Astrocyte (in vitro differentiated cells and primary cell): ENCODE data around the gene SLC6A1. TPM values are rescaled to one million over a fixed set of nuclear protein-coding genes. Genes with fewer than 3 reads are reported as not detected.

Experiments used
- DNase-seq: peaks from one replicate; pipeline ENCODE4 v3.0.0-alpha.2; 2010; ENCODE audit warnings: low read depth
- FAIRE-seq: peaks from 2 replicates; lab custom pipeline; 2011; peaks lifted over from hg19 to GRCh38; lab: Jason Lieb, UNC
- H2AFZ ChIP-seq: 2 replicates; pipeline ENCODE4 v1.6.0; 2012; ENCODE audit warnings: low read depth, low read length, inconsistent platforms
- H3K27ac ChIP-seq: 2 replicates; pipeline ENCODE4 v1.5.1; 2011; ENCODE audit warnings: low read depth, low read length, inconsistent platforms
- H3K27me3 ChIP-seq: 2 replicates; pipeline ENCODE4 v1.6.0; 2011; ENCODE audit warnings: low read length, inconsistent platforms; ENCODE audit not compliant: insufficient read depth
- H3K36me3 ChIP-seq: 2 replicates; pipeline ENCODE4 v1.5.1; 2011; ENCODE audit warnings: low read length, inconsistent platforms; ENCODE audit not compliant: insufficient read depth
- H3K4me1 ChIP-seq: 2 replicates; pipeline ENCODE4 v1.5.1; 2011; ENCODE audit warnings: low read length, inconsistent platforms; ENCODE audit not compliant: insufficient read depth
- H3K4me2 ChIP-seq: 2 replicates; pipeline ENCODE4 v1.6.0; 2012; ENCODE audit warnings: low read length, inconsistent platforms
- H3K4me3 ChIP-seq: 2 replicates; pipeline ENCODE4 v1.5.1; 2011; ENCODE audit warnings: low read depth, mild to moderate bottlenecking, low read length, inconsistent platforms; ENCODE audit not compliant: insufficient read depth
- H3K79me2 ChIP-seq: 2 replicates; pipeline ENCODE4 v1.6.0; 2012; ENCODE audit warnings: mild to moderate bottlenecking, low read length, inconsistent platforms; ENCODE audit not compliant: insufficient read depth
- H3K9ac ChIP-seq: 2 replicates; pipeline ENCODE4 v1.6.0; 2012; ENCODE audit warnings: mild to moderate bottlenecking, low read length, inconsistent platforms
- H3K9me3 ChIP-seq: 2 replicates; pipeline ENCODE4 v1.5.1; 2012; ENCODE audit warnings: low read depth, mild to moderate bottlenecking, low read length, inconsistent platforms; ENCODE audit not compliant: insufficient read depth
- H4K20me1 ChIP-seq: 2 replicates; pipeline ENCODE4 v1.6.0; 2012; ENCODE audit warnings: low read length, inconsistent platforms; ENCODE audit not compliant: insufficient read depth
- H3K27ac Mint-ChIP-seq: one replicate; pipeline ENCODE4 v1.8.0; 2021; ENCODE audit warnings: mild to moderate bottlenecking, mixed read lengths; ENCODE audit not compliant: unreplicated experiment
- H3K27me3 Mint-ChIP-seq: one replicate; pipeline ENCODE4 v1.8.0; 2021; ENCODE audit warnings: low read depth, mixed read lengths; ENCODE audit not compliant: unreplicated experiment
- H3K36me3 Mint-ChIP-seq: one replicate; pipeline ENCODE4 v1.8.0; 2021; ENCODE audit warnings: low read depth, mixed read lengths; ENCODE audit not compliant: unreplicated experiment
- H3K4me1 Mint-ChIP-seq: one replicate; pipeline ENCODE4 v1.8.0; 2021; ENCODE audit warnings: low read depth, mixed read lengths; ENCODE audit not compliant: unreplicated experiment
- H3K4me3 Mint-ChIP-seq: one replicate; pipeline ENCODE4 v1.8.0; 2021; ENCODE audit warnings: mild to moderate bottlenecking, moderate library complexity, mixed read lengths; ENCODE audit not compliant: unreplicated experiment
- H3K9me3 Mint-ChIP-seq: one replicate; pipeline ENCODE4 v1.8.0; 2021; ENCODE audit warnings: mild to moderate bottlenecking, mixed read lengths; ENCODE audit not compliant: unreplicated experiment
- CTCF ChIP-seq: IDR thresholded peaks from 2 replicates; pipeline ENCODE4 v1.5.1; 2011; ENCODE audit warnings: low read depth, mild to moderate bottlenecking, inconsistent platforms, low read length, moderate library complexity; ENCODE audit not compliant: insufficient read depth
- EZH2 ChIP-seq: IDR thresholded peaks from 2 replicates; pipeline ENCODE4 v1.6.1; 2012; ENCODE audit warnings: mild to moderate bottlenecking, low read length, inconsistent platforms; ENCODE audit not compliant: insufficient read depth
- total RNA-seq: library from RNA; stranded (reverse); gene quantifications from 2 replicates; pipeline ENCODE4 v1.2.1, GENCODE V29; 2021

SLC6A1 gene
- total RNA-seq, 1 donor from 2014 or later, result 0.30 TPM

- TF ChIP-seq CTCF (no peak), EZH2 (no peak)
- DNase-seq (no peak), FAIRE-seq (no peak)
- Mint-ChIP-seq H3K27ac (no peak overlapping the region), H3K36me3 (no peaks in the 10 kb centered on the region), H3K27me3 (peaks cover 39% of the 10 kb centered on the region), H3K4me1 (no peaks in the 10 kb centered on the region), H3K4me3 (no peak overlapping the region), H3K9me3 (peaks cover 2% of the 10 kb centered on the region)
- Histone ChIP-seq H3K79me2 (no peaks in the 10 kb centered on the region), H3K9me3 (no peaks in the 10 kb centered on the region), H3K4me3 (no peak overlapping the region), H3K9ac (no peak overlapping the region), H3K36me3 (no peaks in the 10 kb centered on the region), H3K27me3 (peaks cover 18% of the 10 kb centered on the region), H2AFZ (no peak overlapping the region), H3K27ac (no peak overlapping the region), H4K20me1 (no peaks in the 10 kb centered on the region), H3K4me1 (no peaks in the 10 kb centered on the region), H3K4me2 (no peak overlapping the region)
These were observed 53.0 kb downstream of the SLC6A1 start for GRCh38 chr3:11045536-11045935.

- Histone ChIP-seq H3K4me1 (no peaks in the 10 kb centered on the region), H4K20me1 (no peaks in the 10 kb centered on the region), H3K36me3 (no peaks in the 10 kb centered on the region), H3K27ac (no peak overlapping the region), H3K4me2 (no peak overlapping the region), H3K9ac (no peak overlapping the region), H3K9me3 (no peaks in the 10 kb centered on the region), H3K27me3 (peaks cover 23% of the 10 kb centered on the region), H2AFZ (no peak overlapping the region), H3K79me2 (no peaks in the 10 kb centered on the region), H3K4me3 (no peak overlapping the region)
- Mint-ChIP-seq H3K4me1 (no peaks in the 10 kb centered on the region), H3K27ac (no peak overlapping the region), H3K9me3 (peaks cover 2% of the 10 kb centered on the region), H3K4me3 (no peak overlapping the region), H3K27me3 (peaks cover 55% of the 10 kb centered on the region), H3K36me3 (no peaks in the 10 kb centered on the region)
- TF ChIP-seq EZH2, result no peak
- no peak for TF ChIP-seq CTCF
- DNase-seq, result no peak
- no peak for FAIRE-seq
These were observed 55.0 kb downstream of the SLC6A1 start for GRCh38 chr3:11047500-11047899.

- TF ChIP-seq EZH2 (no peak), CTCF (no peak)
- H3K4me3 ChIP-seq, result no peak overlapping the region
- H3K4me3 Mint-ChIP-seq, result no peak overlapping the region
- no peaks in the 10 kb centered on the region for H3K36me3 Mint-ChIP-seq
- H3K4me1 Mint-ChIP-seq, result no peaks in the 10 kb centered on the region
- no peaks in the 10 kb centered on the region for H4K20me1 ChIP-seq
- no peak overlapping the region for H3K9ac ChIP-seq
- no peak for FAIRE-seq
- H2AFZ ChIP-seq, result no peak overlapping the region
- H3K27me3 ChIP-seq, result peaks cover 28% of the 10 kb centered on the region
- H3K79me2 ChIP-seq, result no peaks in the 10 kb centered on the region
- no peaks in the 10 kb centered on the region for H3K9me3 Mint-ChIP-seq
- H3K4me2 ChIP-seq, result no peak overlapping the region
- no peaks in the 10 kb centered on the region for H3K4me1 ChIP-seq
- DNase-seq, result no peak
- no peak overlapping the region for H3K27ac ChIP-seq
- no peaks in the 10 kb centered on the region for H3K36me3 ChIP-seq
- peaks cover 70% of the 10 kb centered on the region for H3K27me3 Mint-ChIP-seq
- no peak overlapping the region for H3K27ac Mint-ChIP-seq
- H3K9me3 ChIP-seq, result no peaks in the 10 kb centered on the region
These were observed 58.2 kb downstream of the SLC6A1 start for GRCh38 chr3:11050666-11051323.
